ENCODE results near the gene FOXN3.

The FOXN3 gene

GRCh38 chr14:89325299-89325883 is 91.6 kb downstream of the FOXN3 start:
- in situ Hi-C loops (cut with HindIII; ENCODE audit: low pct_ligation_motif_present, low pct_unique_long_range_greater_than_20kb, low sequenced_read_pairs) = no loop called here
- no peak for DNase-seq

DNA sequence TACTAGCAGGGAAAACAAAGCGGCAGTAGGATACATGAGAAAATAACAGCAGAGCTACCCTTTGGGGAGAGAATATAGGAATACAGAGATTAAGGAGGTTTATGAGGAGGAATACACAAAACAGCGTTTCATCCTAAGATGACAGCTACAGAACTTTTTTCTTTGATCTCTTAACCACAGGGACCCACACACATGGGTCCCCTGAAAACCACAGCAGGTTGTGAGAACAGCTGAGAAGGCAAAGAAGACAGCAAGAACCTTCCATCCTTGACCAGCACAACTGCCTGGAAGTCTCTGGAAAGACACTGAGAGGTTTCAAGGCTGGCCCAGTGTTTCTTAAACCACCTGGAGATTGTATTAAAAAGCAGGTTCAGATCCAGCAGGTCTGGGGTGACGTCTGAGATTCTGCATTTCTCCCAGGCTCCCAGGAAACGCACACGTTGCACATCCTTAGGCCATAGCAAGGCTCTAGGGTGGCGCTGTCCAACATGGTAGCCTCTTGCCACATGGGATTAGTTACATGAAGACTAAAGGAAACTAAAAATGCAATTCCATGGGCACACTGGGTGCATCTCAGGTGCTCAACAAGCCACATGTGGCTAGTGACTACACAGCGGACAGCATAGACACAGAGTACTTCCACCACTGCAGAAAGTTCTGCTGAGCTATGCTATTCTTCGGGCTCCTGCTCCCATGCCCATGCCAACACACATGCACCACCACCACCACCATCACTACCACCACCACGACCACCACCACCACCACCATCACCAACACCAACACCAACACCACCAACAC is 92.3 kb downstream of the FOXN3 start:
- in situ Hi-C loops (cut with HindIII; ENCODE audit: low pct_ligation_motif_present, low pct_unique_long_range_greater_than_20kb, low sequenced_read_pairs) = no loop called here

DNA sequence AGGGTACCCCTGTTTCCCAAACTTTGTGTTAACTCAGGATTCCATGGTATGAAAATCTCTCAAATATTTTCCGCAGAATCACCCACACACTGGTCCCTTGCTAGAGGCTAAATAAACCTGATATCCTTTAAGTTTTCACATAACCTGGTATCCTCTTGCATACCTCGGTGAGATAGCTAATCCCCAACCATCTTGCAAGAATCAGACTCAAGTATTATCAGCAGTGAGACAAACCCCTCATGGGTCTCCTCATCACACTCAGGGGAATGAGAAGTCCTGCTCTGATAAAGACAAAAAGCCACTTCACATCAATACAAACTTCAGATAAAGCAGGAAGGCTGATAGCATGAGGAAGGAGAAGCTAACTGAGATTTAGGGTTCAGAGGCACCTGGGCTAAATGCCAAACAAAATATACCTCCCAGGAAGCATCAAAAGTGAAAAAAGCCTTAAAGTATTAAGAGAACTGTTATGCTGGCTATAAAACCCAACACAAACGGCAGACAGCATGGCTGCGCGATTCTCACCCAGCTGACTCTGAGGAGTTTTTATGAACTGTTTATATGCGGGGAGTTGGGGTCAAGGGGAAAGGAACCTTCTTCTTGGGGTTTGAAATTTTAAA is 96.5 kb downstream of the FOXN3 start:
- in situ Hi-C loops (cut with HindIII; ENCODE audit: low pct_ligation_motif_present, low pct_unique_long_range_greater_than_20kb, low sequenced_read_pairs) = no loop called here
- no peak for DNase-seq

More for the DNA sequence above, 92.3 kb downstream of the FOXN3 start:
- DNase-seq = no peak

- no peak for DNase-seq
- in situ Hi-C loops (cut with HindIII; ENCODE audit: low pct_ligation_motif_present, low pct_unique_long_range_greater_than_20kb, low sequenced_read_pairs) = no loop called here
These were observed 97.3 kb downstream of the FOXN3 start for GRCh38 chr14:89319687-89320086.

DNA sequence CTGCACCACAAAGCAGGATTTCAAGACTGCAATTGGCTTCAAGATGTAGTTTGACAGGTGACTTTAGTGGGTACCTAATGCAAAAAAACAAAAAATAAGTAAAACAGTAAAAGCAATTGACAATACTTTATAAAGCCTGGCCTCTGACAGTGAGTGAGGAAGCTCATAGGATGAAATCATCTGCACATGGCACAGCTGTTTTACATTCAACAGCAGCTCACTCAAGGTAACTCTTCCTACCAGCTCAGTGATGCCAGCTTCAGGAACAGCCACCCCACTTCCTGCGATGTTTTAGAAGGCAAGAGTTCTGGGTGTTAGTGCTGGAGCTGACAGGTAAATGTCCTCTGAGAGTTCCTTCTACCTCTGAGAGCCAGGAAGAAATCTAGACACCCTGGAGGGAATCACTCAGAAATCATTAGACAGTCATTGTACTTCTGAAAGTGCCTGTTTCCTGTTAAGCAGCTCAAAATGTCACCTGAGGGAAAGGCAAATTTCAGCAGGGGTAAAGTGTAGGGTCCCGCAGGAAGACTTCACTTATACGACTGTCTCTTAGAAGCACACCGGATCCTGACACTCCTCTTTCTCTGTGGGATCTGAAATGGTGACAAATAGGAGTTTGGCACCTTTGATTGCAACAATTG is 99.9 kb downstream of the FOXN3 start:
- no peak for DNase-seq
- in situ Hi-C loops (cut with HindIII; ENCODE audit: low pct_ligation_motif_present, low pct_unique_long_range_greater_than_20kb, low sequenced_read_pairs) = no loop called here

DNA sequence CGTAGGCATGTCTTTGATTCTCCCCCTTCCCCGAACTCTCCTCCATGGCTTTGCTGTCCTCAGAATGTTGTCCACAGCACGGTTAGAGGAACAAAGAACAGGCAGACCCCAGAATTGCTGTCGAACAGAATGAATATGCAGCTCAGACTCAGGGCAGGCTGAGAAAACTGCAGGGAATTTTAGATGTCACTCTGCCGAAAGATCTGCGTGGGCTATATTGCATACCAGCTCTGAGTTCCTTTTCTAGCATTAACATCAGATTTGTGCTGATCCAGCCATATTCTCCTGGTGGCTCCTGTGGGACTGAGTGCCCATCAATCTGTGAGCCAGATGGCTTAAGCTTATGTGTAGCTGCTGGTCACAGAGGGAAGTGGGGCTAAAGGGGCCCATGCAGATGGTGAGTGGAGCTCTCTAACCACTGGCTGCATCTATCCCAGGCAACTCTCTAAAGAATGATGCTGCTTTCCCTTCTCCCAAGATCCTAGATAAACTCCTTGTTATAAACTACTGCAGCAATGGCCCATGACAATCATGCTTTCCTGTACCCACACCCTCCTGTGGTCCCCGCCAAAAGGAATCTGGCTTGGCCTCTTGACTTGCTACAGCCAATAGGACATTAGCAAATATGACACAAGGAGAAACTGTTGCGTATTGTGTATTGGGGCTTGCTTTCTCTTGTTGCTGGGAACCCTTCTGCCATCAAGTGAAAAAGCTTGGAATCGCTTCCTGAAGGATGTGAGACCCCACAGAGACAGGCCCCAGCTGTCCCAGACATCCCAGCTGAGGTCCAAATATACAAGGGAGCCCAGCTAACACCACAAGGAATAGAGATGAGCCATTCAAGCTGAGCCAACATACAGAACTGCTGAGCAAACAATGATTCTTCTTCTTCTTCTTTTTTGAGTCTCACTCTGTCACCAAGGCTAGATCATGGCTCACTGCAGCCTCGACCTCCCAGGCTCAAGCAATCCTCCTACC is 101.3 kb downstream of the FOXN3 start:
- no peak for DNase-seq
- in situ Hi-C loops (cut with HindIII; ENCODE audit: low pct_ligation_motif_present, low pct_unique_long_range_greater_than_20kb, low sequenced_read_pairs) = no loop called here

- in situ Hi-C loops (cut with HindIII; ENCODE audit: low pct_ligation_motif_present, low pct_unique_long_range_greater_than_20kb, low sequenced_read_pairs) = no loop called here
- no peak for DNase-seq
These were observed 102.8 kb downstream of the FOXN3 start for GRCh38 chr14:89314274-89314673.

GRCh38 chr14:89312932-89313331 is 104.1 kb downstream of the FOXN3 start:
- in situ Hi-C loops (cut with HindIII; ENCODE audit: low pct_ligation_motif_present, low pct_unique_long_range_greater_than_20kb, low sequenced_read_pairs) = no loop called here

GRCh38 chr14:89310211-89310610 is 106.8 kb downstream of the FOXN3 start:
- DNase-seq = no peak
- in situ Hi-C loops (cut with HindIII; ENCODE audit: low pct_ligation_motif_present, low pct_unique_long_range_greater_than_20kb, low sequenced_read_pairs) = no loop called here

More at GRCh38 chr14:89312932-89313331, 104.1 kb downstream of the FOXN3 start:
- no peak for DNase-seq

GRCh38 chr14:89309670-89310177 is 107.3 kb downstream of the FOXN3 start:
- in situ Hi-C loops (cut with HindIII; ENCODE audit: low pct_ligation_motif_present, low pct_unique_long_range_greater_than_20kb, low sequenced_read_pairs) = no loop called here
- no peak for DNase-seq

DNA sequence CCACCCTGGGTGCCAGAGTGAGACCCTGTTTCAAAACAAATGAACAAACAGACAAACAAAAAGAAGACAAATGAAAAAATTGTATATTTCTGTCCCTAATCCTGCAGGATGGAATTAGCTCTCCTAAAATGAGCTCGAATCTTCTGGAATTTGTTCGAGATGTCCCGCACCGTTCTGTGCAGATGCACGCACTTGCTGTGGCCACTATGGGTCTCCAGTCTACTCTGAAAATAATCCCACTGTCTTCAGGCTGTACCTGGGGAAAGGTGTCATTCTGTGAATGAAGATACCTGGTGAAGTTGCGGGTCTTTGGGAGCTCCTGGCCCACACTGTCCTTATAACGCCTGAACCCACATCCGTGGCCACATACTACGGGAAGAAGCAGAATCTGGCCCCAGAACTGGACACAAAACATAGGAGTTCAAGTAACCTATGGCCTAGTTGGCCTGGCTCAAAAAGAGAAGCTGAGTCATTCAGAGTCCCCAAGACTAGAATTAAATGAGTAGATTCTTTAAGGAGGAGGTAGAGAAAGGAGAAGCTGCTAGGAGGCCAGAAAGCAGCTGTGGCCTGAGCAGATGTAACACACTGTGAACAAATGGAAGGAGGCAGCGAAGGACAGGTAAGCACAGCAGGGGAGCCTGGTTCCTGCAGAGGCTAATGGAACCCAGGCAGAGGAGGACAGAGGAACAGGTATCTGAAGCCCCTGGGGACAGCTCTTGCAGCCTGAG is 108.6 kb downstream of the FOXN3 start:
- in situ Hi-C loops (cut with HindIII; ENCODE audit: low pct_ligation_motif_present, low pct_unique_long_range_greater_than_20kb, low sequenced_read_pairs) = no loop called here
- no peak for DNase-seq

DNA sequence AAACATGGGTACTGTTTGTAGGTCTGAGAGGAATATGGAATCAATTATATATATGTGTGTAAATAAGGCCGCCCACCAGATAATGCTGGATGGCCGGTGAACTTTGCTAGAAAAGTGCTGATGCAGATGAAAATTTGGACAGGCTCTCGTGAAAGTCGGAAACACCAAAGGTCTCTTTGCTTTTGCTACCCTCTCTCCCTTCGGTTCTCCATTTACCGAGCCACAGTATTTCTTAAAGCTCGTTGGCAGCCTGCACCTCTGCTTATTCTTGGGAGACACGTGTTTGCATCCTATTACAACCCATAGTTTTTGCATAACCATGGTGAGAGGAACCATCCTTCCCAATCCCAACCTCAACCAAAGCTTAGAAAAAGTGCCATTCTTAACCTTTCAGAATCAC is 109.6 kb downstream of the FOXN3 start:
- DNase-seq = no peak
- in situ Hi-C loops (cut with HindIII; ENCODE audit: low pct_ligation_motif_present, low pct_unique_long_range_greater_than_20kb, low sequenced_read_pairs) = no loop called here

- no peak for DNase-seq
These were observed 111.9 kb downstream of the FOXN3 start for GRCh38 chr14:89304972-89305703.

GRCh38 chr14:89304561-89304960 is 112.5 kb downstream of the FOXN3 start:
- no peak for DNase-seq
- in situ Hi-C loops (cut with HindIII; ENCODE audit: low pct_ligation_motif_present, low pct_unique_long_range_greater_than_20kb, low sequenced_read_pairs) = no loop called here

More at GRCh38 chr14:89304972-89305703, 111.9 kb downstream of the FOXN3 start:
- in situ Hi-C loops (cut with HindIII; ENCODE audit: low pct_ligation_motif_present, low pct_unique_long_range_greater_than_20kb, low sequenced_read_pairs) = no loop called here

- in situ Hi-C loops (cut with HindIII; ENCODE audit: low pct_ligation_motif_present, low pct_unique_long_range_greater_than_20kb, low sequenced_read_pairs) = no loop called here
- DNase-seq = peak; percentile 30
These were observed 113.3 kb downstream of the FOXN3 start for GRCh38 chr14:89303456-89304435.

Measured in ACHN (cell line).